A549 (cell line): Measurements from ENCODE around the gene ULK1. TPM values are rescaled to one million over a fixed set of nuclear protein-coding genes. Genes with fewer than 3 reads are reported as not detected.

ENCODE experiments used
- BCL3 ChIP-seq: fragments of >200 bp; sonication (Bioruptor Twin); formaldehyde crosslinking; IDR thresholded peaks from 3 replicates; pipeline ENCODE4 v1.6.1; 2016
- BHLHE40 ChIP-seq: IDR thresholded peaks from 2 replicates; pipeline ENCODE4 v1.6.1; 2012; ENCODE audit warnings: low read depth, low read length, inconsistent platforms
- CTCF ChIP-seq: fragments of >200 bp; sonication (Bioruptor Twin); formaldehyde crosslinking; IDR thresholded peaks from 3 replicates; pipeline ENCODE4 v1.5.1; 2016
- EHMT2 ChIP-seq: fragments of 200-600 bp; sonication (generic); IDR thresholded peaks from 2 replicates; pipeline ENCODE4 v1.6.1; 2016; ENCODE audit warnings: antibody characterized with exemption, low read depth, mild to moderate bottlenecking, moderate library complexity
- HOXB13 ChIP-seq: fragments of 250-450 bp; sonication (Bioruptor Pico); IDR thresholded peaks from 2 replicates; pipeline ENCODE4 v1.5.0; 2020; ENCODE audit warnings: low read depth, mild to moderate bottlenecking, moderate library complexity
- JUN ChIP-seq, 2 experiments: fragments of >200 bp; sonication (Bioruptor Twin); formaldehyde crosslinking; IDR thresholded peaks; 2 replicates in 1 of 2; 3 replicates in 1 of 2; pipeline ENCODE4 v1.6.1; 2016 to 2017
- JUNB ChIP-seq: fragments of >200 bp; sonication (Bioruptor Twin); formaldehyde crosslinking; IDR thresholded peaks from 2 replicates; pipeline ENCODE4 v1.6.1; 2016
- NPAS2 ChIP-seq: fragments of 250-450 bp; sonication (Bioruptor Pico); IDR thresholded peaks from 2 replicates; pipeline ENCODE4 v1.8.0; 2022; ENCODE audit warnings: mild to moderate bottlenecking, moderate library complexity, borderline replicate concordance
- RAD21 ChIP-seq, 2 experiments: fragments of >200 bp in 1 of 2; sonication (Bioruptor Twin) in 1 of 2; formaldehyde crosslinking in 1 of 2; IDR thresholded peaks in 1 of 2; conservative IDR thresholded peaks in 1 of 2; 2 replicates in 1 of 2; 3 replicates in 1 of 2; pipeline ENCODE4 v1.6.1; 2012 to 2018; ENCODE audit warnings: inconsistent platforms in 1 of 2
- RNF2 ChIP-seq: fragments of 200-600 bp; sonication (generic); IDR thresholded peaks from 2 replicates; pipeline ENCODE4 v1.6.1; 2016; ENCODE audit warnings: low read depth, mild to moderate bottlenecking, antibody characterized with exemption, moderate library complexity, borderline replicate concordance
- ZC3H11A ChIP-seq: fragments of 450-650 bp; IDR thresholded peaks from 2 replicates; pipeline ENCODE4 v1.6.1; 2014; ENCODE audit warnings: antibody characterized with exemption, mild to moderate bottlenecking
- ZSCAN20 ChIP-seq: fragments of 250-450 bp; sonication (Bioruptor Pico); IDR thresholded peaks from 2 replicates; pipeline ENCODE4 v1.8.0; 2022; ENCODE audit warnings: mild to moderate bottlenecking, moderate library complexity
- polyA plus RNA-seq, 4 experiments: library from polyadenylated mRNA; depleted of rRNA in 3 of 4; stranded (reverse); fragments of >200 nt; fragmentation: RNase III in 1 of 4; extraction: RNeasy Plus Mini Kit Qiagen cat#74134 plus additional on column Dnase treatment in 1 of 4; gene quantifications; 2 replicates in 3 of 4; 3 replicates in 1 of 4; pipeline ENCODE4 v1.2.3, GENCODE V29; 2011 to 2017
- TF ChIP-seq, protein P1 (sequence below): IDR thresholded peaks from 2 replicates; pipeline ENCODE4 v1.6.1; 2012
- TF ChIP-seq, protein P2 (sequence below): fragments of >200 bp; sonication (Bioruptor Twin); formaldehyde crosslinking; IDR thresholded peaks from 2 replicates; pipeline ENCODE4 v1.6.1; 2016
- TF ChIP-seq, protein P3 (sequence below): fragments of 200-600 bp; sonication (generic); IDR thresholded peaks from 2 replicates; pipeline ENCODE4 v1.6.1; 2016; ENCODE audit warnings: antibody characterized with exemption, mild to moderate bottlenecking, moderate library complexity
- TF ChIP-seq, protein P4 (sequence below): IDR thresholded peaks from 2 replicates; pipeline ENCODE4 v1.6.1; 2012
- TF ChIP-seq, protein P5 (sequence below): fragments of 150-350 bp; IDR thresholded peaks from 2 replicates; pipeline ENCODE4 v1.6.1; 2014; ENCODE audit warnings: low read depth, mild to moderate bottlenecking, low read length

Gene ULK1
- polyA plus RNA-seq, 2 of the 4 experiments (the other 2 are of a cell fraction): 15.1 to 46.2 TPM

GRCh38 chr12:131860472-131861260, 33.8 kb upstream of the ULK1 start (continued):
- TF ChIP-seq, protein P1, sequence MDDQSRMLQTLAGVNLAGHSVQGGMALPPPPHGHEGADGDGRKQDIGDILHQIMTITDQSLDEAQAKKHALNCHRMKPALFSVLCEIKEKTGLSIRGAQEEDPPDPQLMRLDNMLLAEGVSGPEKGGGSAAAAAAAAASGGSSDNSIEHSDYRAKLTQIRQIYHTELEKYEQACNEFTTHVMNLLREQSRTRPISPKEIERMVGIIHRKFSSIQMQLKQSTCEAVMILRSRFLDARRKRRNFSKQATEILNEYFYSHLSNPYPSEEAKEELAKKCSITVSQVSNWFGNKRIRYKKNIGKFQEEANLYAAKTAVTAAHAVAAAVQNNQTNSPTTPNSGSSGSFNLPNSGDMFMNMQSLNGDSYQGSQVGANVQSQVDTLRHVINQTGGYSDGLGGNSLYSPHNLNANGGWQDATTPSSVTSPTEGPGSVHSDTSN: peak; percentile 89
- TF ChIP-seq BCL3 (peak; percentile 76; the same call in 2 of the 3 replicates), ZSCAN20 (0 out of 2 replicates have a peak, but pooled peaks have one; percentile 29), JUNB (peak; percentile 74), EHMT2 (no peak), HOXB13 (CRISPR knock-in tag) (peak; percentile 76; the same call in 1 of the 2 replicates), ZC3H11A (no peak), RAD21 (conservative IDR thresholded peaks at IDR 0.05 in 1 of 2, IDR thresholded peaks at IDR 0.05 in 1 of 2) (peak; percentile 40 to 68), NPAS2 (peak; percentile 77), CTCF (no peak), RNF2 (no peak), BHLHE40 (no peak), JUN (IDR thresholded peaks at IDR 0.05) (peak; percentile 97 to 99)
- TF ChIP-seq, protein P2, sequence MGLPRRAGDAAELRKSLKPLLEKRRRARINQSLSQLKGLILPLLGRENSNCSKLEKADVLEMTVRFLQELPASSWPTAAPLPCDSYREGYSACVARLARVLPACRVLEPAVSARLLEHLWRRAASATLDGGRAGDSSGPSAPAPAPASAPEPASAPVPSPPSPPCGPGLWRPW: peak; percentile 77
- TF ChIP-seq, protein P3, sequence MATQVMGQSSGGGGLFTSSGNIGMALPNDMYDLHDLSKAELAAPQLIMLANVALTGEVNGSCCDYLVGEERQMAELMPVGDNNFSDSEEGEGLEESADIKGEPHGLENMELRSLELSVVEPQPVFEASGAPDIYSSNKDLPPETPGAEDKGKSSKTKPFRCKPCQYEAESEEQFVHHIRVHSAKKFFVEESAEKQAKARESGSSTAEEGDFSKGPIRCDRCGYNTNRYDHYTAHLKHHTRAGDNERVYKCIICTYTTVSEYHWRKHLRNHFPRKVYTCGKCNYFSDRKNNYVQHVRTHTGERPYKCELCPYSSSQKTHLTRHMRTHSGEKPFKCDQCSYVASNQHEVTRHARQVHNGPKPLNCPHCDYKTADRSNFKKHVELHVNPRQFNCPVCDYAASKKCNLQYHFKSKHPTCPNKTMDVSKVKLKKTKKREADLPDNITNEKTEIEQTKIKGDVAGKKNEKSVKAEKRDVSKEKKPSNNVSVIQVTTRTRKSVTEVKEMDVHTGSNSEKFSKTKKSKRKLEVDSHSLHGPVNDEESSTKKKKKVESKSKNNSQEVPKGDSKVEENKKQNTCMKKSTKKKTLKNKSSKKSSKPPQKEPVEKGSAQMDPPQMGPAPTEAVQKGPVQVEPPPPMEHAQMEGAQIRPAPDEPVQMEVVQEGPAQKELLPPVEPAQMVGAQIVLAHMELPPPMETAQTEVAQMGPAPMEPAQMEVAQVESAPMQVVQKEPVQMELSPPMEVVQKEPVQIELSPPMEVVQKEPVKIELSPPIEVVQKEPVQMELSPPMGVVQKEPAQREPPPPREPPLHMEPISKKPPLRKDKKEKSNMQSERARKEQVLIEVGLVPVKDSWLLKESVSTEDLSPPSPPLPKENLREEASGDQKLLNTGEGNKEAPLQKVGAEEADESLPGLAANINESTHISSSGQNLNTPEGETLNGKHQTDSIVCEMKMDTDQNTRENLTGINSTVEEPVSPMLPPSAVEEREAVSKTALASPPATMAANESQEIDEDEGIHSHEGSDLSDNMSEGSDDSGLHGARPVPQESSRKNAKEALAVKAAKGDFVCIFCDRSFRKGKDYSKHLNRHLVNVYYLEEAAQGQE: no peak
- TF ChIP-seq, protein P4, sequence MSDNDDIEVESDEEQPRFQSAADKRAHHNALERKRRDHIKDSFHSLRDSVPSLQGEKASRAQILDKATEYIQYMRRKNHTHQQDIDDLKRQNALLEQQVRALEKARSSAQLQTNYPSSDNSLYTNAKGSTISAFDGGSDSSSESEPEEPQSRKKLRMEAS: peak; percentile 97
- TF ChIP-seq, protein P5, sequence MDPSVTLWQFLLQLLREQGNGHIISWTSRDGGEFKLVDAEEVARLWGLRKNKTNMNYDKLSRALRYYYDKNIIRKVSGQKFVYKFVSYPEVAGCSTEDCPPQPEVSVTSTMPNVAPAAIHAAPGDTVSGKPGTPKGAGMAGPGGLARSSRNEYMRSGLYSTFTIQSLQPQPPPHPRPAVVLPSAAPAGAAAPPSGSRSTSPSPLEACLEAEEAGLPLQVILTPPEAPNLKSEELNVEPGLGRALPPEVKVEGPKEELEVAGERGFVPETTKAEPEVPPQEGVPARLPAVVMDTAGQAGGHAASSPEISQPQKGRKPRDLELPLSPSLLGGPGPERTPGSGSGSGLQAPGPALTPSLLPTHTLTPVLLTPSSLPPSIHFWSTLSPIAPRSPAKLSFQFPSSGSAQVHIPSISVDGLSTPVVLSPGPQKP: no peak
